IPS-NIHi7 (cell line): ENCODE results near the gene OR2V2.

Experiments used
- DNase-seq: peaks from one replicate; pipeline ENCODE4 v3.0.0; 2012; ENCODE audit warnings: mixed read lengths; ENCODE audit errors: extremely low spot score

The OR2V2 gene

GRCh38 chr5:181207214-181207959 is 60.0 kb downstream of the OR2V2 start:
- DNase-seq, result no peak

GRCh38 chr5:181207960-181208253 is 60.5 kb downstream of the OR2V2 start:
- DNase-seq, result no peak
